HG02840 (cell line): ENCODE results near the gene DTX4.

Experiments
- ATAC-seq: cut with Tn5 transposase; IDR thresholded peaks from one replicate; pipeline ENCODE4 v1.9.1; 2021; ENCODE audit warnings: mild to moderate bottlenecking, moderate library complexity, moderate number of reproducible peaks; ENCODE audit not compliant: unreplicated experiment, low FRiP score

Gene DTX4

DNA sequence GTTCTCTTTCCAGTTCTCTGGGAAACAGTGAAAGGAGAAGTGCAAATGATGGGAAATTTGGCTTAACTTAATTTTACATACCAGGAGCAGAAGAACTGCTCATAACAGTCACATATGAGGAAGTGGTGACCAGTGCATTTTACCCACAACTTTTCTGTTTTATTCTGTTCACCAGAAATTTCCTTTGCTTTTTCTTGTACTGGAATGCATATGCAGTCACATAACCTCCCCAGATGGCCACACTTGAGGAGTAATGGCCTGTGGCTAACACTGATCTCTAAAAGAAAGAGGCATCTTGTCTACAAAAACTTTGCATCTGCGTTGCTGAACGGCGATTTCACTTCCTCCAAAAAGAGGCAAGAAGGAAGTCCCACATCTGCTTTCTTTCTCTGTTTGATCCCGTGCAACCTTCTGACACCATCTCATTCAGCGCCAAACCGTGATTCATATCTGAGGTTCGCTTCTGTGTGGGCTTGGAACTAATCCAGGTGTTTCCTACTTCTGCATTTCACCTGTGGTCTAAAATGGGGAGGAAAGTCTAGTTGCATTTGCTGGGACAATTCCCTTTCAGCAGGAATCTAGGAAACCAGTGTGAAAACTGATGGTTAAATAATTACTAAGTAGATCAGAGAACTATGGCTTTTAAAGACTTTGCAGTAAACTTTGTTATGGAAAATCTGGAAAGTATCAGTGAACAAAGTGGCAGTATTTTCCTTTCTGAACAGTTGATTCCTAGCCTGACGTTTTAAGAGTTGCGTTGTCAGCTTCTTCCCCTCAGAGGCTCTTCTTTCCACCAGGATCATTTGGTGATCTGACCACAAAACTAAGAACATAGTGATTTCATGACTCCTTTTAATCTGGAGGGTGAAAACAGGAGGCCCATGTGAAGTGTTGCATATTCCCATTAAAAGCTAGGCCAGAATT is 45.0 kb downstream of the DTX4 start:
- ATAC-seq: peak; percentile 88

DNA sequence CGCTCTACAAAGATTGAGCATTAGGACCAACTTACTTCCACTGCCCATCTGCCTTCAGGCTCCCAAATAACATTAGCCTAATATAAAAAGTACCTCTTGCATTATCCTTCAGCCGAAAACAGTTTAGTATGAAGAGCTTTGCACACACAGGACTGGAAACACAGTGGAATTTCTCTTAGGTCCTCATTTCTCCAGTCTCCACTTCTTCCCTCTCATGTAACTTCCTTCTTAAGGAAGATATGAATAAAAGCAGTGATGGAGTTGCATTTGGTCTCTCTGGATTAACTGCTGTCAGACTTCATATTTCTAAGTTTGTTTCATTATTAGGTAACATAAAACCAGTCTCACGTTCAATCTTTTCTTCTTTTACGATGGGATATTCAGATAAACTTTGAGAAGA is 46.4 kb downstream of the DTX4 start:
- ATAC-seq: no peak

DNA sequence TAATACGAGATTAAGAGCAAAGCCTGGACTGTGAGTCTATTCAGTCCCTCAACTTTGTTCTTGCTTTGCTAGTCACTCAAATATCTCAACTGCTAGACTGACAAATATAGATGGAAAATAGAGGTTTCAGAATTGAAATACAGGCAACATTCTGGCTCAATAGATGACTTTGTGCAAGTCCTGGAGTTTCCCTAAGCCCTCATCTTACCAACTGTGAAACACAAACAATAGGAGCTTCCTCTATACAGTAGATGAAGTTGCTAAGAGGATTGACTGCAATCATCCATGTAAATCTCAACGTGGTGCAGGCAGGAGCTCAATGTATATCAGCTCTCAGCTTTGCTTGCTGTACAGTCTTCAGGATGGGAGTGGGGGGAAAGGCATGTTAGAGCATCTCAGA is 47.0 kb downstream of the DTX4 start:
- ATAC-seq: no peak

DNA sequence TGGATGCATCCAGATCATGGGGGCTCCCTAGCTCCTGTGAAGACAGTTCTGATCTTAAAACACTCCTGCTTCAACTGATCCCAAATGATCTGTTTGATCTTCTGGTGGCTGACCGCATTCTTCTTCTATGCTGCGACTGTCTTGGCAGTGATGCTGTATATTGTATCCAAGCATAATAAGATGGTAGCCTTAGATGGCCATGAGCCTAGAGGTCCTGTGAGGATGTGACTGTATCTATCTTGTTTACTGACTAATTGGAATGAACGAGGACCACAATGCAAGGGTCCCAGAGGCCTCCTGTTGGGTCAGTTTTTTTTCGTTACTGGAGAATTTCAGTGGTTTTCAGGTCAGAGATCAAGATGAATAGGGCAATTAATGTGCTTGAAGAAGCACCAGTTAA is 47.9 kb downstream of the DTX4 start:
- no peak for ATAC-seq

DNA sequence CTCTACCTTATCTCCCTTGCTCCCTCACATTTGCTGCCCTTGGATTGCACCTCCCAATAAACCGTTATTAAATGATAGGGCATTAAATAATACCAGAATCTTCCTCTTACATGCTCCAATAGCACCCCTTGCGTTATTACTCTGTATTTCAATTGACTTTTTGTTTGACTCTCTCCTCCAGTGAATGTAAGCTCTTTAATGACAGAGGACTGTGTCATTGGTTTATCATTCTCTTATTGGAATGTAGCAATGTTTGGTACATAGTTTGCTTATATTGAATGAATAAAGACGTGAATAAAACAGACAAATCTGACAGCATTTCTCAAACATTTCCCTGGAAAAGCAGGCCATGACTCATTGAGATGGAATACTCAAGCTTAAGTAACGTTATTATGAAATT is 49.5 kb downstream of the DTX4 start:
- no peak for ATAC-seq

DNA sequence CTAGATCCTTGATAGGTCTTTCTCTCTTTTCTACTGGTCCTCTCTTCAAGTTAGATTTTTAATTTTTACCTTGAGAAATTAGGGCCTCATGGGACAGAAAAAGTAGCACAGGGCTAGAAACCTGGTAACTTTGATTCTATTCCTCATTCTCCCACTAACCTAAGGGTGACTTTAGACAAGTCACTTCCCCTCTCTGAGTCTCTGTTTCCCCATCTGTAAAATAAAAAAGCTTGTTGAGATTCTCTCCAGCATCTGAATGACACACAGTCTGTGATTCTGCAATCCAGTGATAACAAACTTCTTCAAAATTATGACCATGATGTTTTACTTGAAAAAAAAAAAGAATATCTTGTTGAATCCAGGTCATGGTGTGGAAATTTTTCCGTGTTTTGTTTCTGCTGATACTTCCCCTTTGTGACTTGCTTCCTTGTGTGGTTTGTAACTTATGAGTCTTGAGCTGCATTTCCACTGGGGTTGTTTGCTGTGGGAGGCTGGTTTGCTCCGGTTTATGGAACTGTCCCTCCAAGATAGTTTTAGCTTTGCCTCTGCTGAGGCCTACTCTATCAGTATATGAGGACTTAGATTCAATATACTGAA is 50.6 kb downstream of the DTX4 start:
- no peak for ATAC-seq

DNA sequence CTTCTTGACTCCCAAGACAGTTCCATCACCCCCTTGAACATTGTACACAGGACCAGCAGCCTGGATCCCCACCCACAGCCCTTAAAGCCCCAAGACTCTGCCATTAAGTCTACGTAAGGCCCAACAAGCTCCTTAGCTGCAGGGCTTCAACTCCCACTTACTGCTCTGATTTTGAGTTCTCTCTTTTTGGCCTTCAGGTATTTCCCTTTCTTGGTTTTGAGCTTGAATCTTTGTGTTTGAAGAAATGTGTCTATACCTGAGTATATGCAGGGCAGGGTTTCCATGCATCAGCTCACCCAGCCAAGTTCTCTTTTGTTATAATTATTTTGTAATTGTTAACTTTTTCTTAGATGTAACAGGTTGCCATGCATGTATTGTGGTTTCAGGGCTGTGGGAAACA is 51.2 kb downstream of the DTX4 start:
- ATAC-seq: no peak

DNA sequence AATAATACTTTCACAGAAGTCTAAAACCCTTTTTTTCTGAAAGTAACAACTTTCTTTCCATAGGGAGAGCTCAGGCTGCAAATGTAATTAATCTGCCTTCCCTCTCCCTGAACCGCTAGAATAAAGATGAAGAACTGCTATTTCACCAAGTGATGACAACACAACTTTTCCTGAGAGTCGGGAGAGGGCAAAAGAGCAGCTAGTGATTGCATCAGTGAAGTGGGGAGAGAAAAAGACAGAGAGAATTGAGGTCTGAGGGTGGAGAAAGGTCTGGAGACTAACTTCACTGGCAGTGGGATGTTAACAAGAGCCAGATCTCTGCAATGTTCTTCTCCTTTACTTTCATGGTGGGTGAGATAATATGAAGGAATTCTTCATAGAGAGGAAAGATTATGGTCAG is 51.7 kb downstream of the DTX4 start:
- no peak for ATAC-seq

DNA sequence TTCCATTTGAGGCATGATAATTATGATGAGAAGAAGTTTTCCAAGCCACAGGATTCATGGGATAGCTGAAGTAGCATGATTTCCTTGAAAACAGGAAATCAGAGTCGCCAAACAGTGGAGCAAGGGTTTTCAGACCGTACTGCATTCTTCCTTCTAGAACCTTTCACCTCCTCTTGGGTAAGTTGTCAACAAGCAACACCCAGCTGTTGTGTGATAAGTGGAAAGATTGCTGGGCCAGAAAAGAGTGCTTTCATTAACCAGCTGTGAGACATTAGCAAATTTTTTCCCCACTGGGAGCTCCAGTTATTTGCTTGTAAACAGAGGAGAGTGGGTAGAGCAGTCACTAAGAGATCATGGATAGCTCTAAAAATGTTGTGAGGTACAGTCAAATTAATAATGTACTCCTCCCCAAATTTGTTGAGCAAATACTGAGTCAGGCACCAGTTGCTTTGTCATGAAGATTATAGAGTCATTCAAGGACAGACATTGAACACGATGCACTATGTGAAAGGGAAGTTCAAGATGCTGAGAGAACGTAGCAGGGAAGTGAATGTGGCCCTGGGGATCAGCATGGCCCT is 52.5 kb downstream of the DTX4 start:
- no peak for ATAC-seq

DNA sequence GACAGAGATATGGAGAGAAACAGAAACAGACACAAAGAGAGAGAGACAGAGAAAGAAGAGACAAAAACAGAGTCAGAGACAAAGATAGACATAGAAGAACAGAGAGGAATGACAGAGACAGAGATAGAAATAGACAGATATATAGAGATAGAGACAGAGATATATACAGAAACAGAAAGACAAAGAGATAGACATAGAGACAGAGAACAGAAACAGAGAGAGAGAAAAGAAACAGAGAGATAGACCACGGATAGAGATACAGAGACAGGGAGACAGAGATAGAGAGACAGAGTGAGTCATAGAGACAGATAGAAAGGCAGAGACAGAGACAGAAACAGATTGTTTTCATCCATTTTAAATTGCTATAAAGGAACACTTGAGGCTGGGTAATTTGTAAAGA is 53.1 kb downstream of the DTX4 start:
- ATAC-seq: no peak

DNA sequence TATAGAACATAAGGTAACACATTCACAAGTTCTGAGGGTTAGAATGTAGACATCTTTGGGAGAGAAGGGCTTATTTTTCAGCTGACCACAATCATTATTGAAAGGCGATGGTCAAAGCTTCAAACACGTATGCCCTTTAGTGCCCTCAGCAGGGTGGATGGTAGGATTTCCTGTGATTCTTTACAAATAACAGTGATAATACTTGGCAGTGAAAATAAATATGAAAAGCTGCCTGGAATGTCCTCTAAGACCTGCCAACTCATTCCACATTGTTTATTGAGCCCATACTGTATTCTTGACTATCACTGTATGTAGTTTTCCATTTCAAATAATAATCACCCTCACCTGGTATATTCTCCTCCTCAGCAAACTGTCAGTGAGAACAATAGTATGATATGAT is 54.5 kb downstream of the DTX4 start:
- no peak for ATAC-seq

DNA sequence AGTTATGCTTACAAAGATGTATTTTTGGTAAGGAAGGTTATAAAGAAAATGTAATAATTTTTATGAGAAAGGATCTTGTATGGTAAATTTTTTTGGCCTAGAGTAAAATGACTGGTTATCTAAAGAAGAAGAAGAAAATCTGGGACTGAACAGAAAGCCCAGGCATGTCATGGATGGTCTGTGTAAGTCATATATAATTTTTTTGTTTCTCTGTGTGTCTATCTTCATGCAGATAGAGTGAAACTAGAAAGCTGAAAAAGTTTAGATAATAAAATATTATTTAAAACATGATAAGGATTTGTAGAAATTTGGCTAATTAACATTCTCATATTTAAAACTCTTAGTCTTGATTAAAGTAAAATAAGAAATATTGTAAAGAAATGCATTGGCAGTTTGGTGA is 68.4 kb downstream of the DTX4 start:
- no peak for ATAC-seq

DNA sequence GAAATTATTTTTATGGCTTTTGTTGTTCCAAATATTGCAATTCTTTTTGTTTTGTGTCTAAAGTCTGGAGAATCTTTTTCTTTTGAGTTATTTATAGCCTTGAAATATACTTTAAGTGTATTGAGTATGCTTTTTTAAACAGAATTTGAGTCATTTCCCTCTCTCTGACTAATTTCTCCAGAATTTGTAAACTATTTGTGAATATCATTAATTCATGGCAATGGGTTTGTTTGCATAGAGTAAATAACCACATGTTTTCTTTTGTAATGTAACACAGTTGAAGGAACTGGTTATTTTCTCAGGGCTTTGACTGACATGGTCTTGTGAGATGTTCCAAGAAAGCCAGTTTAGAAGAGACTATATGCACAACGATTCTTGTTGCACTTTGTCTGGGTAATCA is 71.7 kb downstream of the DTX4 start:
- no peak for ATAC-seq

DNA sequence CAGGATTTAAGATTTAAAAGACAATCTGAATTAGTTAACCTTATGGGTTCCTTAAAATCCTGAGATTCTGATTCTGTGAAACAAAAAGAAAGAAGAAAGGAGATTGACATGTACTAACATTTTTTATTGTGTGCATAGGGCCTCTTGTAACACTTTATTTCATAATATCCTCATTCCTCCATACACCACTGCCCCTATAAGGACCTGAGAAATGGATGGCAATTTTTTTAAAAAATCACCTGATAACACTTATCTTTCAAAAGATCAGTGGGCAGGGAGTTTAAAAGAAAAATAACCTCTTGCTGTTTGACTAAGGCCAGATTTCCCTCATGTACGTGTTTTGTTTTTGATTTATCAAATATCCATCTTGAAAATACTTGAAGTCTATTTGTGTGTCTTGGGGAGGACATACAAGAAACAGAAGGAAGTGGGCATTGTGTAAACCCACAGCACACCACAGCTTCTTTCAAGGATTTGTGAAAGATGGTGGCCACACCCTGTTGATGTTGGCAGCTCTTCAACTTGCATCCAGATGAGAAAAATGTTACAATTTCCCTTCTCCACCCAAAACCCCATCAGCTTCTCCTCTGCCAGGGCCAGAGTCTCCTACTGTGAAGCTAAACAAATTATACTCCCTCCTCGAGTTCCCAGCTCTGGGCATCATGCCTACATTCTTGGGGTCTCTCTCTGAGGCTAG is 75.7 kb downstream of the DTX4 start:
- ATAC-seq: no peak

DNA sequence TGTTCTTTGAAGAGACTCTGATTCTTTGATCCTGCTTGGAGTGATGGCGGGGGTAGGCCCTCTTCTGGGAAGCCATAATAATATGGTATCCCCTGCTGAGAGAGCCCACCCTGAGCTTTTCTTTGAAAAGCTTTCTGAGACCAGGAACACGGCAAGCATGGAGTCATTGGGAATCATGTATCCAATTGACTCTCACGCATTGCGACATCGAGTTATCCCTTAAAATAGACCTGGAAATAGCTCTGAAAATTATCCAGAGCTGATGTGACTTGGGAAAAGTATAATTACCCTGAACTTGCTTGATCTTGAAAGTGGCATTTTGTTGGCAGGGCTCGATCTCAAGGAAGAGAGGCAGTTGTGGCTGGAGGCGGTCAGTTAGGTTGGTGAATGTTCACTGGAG is 77.6 kb downstream of the DTX4 start:
- ATAC-seq: no peak

DNA sequence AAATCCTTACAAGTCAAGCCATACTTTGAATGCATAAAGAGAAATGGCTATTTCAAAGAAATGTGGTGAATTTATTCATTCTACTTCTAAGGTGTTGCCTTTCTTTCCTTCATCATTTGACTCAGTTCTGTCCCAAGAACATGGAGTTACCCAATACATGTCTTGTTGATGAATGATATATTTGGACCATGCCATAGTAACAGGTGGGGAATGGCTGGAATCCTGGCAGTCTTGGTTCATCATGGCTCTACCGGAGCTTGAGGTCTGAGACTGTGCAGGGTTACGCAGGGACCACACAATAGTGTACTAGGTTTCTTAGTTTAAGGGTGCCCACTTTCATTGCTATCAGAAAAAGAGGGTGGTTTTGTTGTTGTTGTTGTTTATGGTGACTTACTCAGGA is 81.1 kb downstream of the DTX4 start:
- ATAC-seq: no peak

DNA sequence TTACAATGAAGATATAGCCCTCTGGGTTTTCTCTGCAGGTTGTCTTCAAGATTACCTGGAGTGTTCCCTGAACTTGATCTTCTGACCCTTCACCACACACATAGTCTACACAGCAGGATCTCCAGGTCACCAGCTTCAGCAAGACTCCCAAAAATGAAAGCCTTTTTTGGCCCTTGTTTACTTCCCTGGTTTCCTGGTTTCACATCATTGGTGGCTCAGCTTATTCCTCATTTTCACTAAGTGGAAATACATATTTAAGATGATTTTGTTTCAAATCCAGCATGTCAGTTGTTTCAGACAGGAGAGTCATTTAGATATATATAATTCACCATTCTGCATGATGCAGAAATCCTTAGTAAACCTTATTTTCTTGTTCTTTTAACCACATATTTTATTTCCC is 82.4 kb downstream of the DTX4 start:
- no peak for ATAC-seq

DNA sequence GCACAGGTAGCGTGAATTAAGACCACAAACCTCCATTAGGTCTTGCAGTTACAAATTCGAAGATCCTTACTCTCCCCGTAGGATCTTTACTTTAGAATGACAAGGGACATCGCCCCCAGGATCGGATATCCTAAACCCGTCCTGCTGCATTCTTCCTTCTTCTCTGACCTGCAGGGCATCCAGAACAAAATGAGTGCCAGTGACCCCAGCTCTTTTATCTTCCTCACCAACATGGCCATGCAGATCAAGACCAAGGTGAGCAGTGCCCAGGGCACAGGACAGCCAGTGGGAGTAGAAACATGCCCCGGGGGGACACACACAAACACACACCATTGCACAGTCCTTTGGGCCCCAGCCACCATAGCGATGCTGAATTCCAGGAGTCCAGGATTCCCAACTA is 83.3 kb downstream of the DTX4 start:
- ATAC-seq: no peak
